ENCODE results near the gene ARNT2.

The ARNT2 gene

GRCh38 chr15:80551348-80551747, 147.2 kb downstream of the ARNT2 start:
- ATAC-seq, result no peak
- TF ChIP-seq ZFP30 (CRISPR knock-in tag; IDR thresholded peaks at IDR 0.05) (no peak), RARB (CRISPR knock-in tag; IDR thresholded peaks at IDR 0.05) (no peak), BACH2 (CRISPR knock-in tag; IDR thresholded peaks at IDR 0.05; ENCODE audit: borderline replicate concordance) (no peak), CSRNP3 (CRISPR knock-in tag; IDR thresholded peaks at IDR 0.05) (no peak), PPARA (CRISPR knock-in tag; IDR thresholded peaks at IDR 0.05; ENCODE audit: borderline replicate concordance) (no peak), ISL1 (CRISPR knock-in tag; IDR thresholded peaks at IDR 0.05) (no peak), POU6F1 (CRISPR knock-in tag; IDR thresholded peaks at IDR 0.05; ENCODE audit: borderline replicate concordance, low read depth) (no peak), GLIS3 (CRISPR knock-in tag; IDR thresholded peaks at IDR 0.05) (no peak), ZFP3 (CRISPR knock-in tag; IDR thresholded peaks at IDR 0.05) (no peak), TOX (CRISPR knock-in tag; IDR thresholded peaks at IDR 0.05; ENCODE audit: borderline replicate concordance) (no peak), TCF4 (CRISPR knock-in tag; IDR thresholded peaks at IDR 0.05; ENCODE audit: borderline replicate concordance) (no peak), ESRRG (CRISPR knock-in tag; IDR thresholded peaks at IDR 0.05) (no peak), ZNF70 (CRISPR knock-in tag; IDR thresholded peaks at IDR 0.05) (no peak), CREB5 (CRISPR knock-in tag; IDR thresholded peaks at IDR 0.05; ENCODE audit: low read depth) (no peak), ZNF565 (CRISPR knock-in tag; conservative IDR thresholded peaks at IDR 0.05; ENCODE audit: low read depth) (no peak), SNAI2 (CRISPR knock-in tag; IDR thresholded peaks at IDR 0.05) (no peak), ARNTL (CRISPR knock-in tag; IDR thresholded peaks at IDR 0.05; ENCODE audit: borderline replicate concordance, low read depth) (no peak), TSHZ2 (CRISPR knock-in tag; IDR thresholded peaks at IDR 0.05) (no peak), CSDC2 (CRISPR knock-in tag; IDR thresholded peaks at IDR 0.05) (no peak), ZC3H10 (CRISPR knock-in tag; IDR thresholded peaks at IDR 0.05) (no peak)

GRCh38 chr15:80554560-80554959, 150.4 kb downstream of the ARNT2 start:
- ATAC-seq, result no peak
- TF ChIP-seq CSRNP3 (CRISPR knock-in tag; IDR thresholded peaks at IDR 0.05) (no peak), RARB (CRISPR knock-in tag; IDR thresholded peaks at IDR 0.05) (no peak), SNAI2 (CRISPR knock-in tag; IDR thresholded peaks at IDR 0.05) (no peak), ESRRG (CRISPR knock-in tag; IDR thresholded peaks at IDR 0.05) (no peak), POU6F1 (CRISPR knock-in tag; IDR thresholded peaks at IDR 0.05; ENCODE audit: borderline replicate concordance, low read depth) (no peak), ARNTL (CRISPR knock-in tag; IDR thresholded peaks at IDR 0.05; ENCODE audit: borderline replicate concordance, low read depth) (no peak), CREB5 (CRISPR knock-in tag; IDR thresholded peaks at IDR 0.05; ENCODE audit: low read depth) (no peak), ZFP30 (CRISPR knock-in tag; IDR thresholded peaks at IDR 0.05) (no peak), ISL1 (CRISPR knock-in tag; IDR thresholded peaks at IDR 0.05) (no peak), TOX (CRISPR knock-in tag; IDR thresholded peaks at IDR 0.05; ENCODE audit: borderline replicate concordance) (no peak), PPARA (CRISPR knock-in tag; IDR thresholded peaks at IDR 0.05; ENCODE audit: borderline replicate concordance) (no peak), GLIS3 (CRISPR knock-in tag; IDR thresholded peaks at IDR 0.05) (no peak), TSHZ2 (CRISPR knock-in tag; IDR thresholded peaks at IDR 0.05) (no peak)
